ENCODE results near the gene LY6G5C. TPM values are rescaled to one million over a fixed set of nuclear protein-coding genes. Genes with fewer than 3 reads are reported as not detected.

Gene LY6G5C
- total and polyA plus RNA-seq, 2 of the 13 experiments (the other 11 are each of a cell fraction or from before 2014, with no cell fraction given) = 0.33 to 0.55 TPM

DNA sequence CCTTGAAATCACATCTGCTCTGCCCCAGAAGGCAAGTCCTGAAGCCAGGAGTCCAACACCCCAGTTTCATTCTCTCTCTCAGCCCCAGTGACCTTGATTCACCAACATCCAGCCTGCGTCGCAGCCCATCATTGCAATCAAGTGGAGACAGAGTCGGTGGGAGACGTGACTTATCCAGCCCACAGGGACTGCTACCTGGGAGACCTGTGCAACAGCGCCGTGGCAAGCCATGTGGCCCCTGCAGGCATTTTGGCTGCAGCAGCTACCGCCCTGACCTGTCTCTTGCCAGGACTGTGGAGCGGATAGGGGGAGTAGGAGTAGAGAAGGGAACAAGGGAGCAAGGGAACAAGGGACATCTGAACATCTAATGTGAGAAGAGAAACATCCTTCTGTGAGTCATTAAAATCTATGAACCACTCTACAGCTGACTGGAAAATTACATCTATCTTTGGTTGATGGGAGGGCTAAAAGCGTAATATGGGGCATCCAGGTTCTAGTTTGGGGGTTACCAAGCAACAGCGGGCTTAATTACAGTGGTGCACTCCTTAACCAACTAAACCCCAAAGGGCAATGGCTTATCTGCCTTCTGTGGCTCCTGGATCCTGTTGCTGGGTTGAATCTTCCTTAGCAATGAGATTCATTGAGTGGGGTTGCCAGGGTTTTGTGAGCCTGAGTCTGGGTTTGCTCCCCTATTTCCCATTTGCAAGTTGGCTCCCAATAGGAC, 36.8 kb upstream of the LY6G5C start (continued):
- TF ChIP-seq, protein P1, sequence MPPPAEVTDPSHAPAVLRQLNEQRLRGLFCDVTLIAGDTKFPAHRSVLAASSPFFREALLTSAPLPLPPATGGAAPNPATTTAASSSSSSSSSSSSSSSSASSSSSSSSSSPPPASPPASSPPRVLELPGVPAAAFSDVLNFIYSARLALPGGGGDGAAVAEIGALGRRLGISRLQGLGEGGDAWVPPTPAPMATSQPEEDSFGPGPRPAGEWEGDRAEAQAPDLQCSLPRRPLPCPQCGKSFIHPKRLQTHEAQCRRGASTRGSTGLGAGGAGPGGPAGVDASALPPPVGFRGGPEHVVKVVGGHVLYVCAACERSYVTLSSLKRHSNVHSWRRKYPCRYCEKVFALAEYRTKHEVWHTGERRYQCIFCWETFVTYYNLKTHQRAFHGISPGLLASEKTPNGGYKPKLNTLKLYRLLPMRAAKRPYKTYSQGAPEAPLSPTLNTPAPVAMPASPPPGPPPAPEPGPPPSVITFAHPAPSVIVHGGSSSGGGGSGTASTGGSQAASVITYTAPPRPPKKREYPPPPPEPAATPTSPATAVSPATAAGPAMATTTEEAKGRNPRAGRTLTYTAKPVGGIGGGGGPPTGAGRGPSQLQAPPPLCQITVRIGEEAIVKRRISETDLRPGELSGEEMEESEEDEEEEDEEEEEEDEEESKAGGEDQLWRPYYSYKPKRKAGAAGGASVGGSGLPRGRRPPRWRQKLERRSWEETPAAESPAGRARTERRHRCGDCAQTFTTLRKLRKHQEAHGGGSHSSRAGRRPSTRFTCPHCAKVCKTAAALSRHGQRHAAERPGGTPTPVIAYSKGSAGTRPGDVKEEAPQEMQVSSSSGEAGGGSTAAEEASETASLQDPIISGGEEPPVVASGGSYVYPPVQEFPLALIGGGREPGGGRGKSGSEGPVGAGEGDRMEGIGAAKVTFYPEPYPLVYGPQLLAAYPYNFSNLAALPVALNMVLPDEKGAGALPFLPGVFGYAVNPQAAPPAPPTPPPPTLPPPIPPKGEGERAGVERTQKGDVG (CRISPR knock-in tag; IDR thresholded peaks at IDR 0.05; ENCODE audit: borderline replicate concordance) = no peak
- TF ChIP-seq SOX5 (CRISPR knock-in tag; IDR thresholded peaks at IDR 0.05; ENCODE audit: borderline replicate concordance) = peak; percentile 53; the same call in 1 of the 2 replicates
- no peak for TF ChIP-seq TOPORS (CRISPR knock-in tag; IDR thresholded peaks at IDR 0.05)
- TF ChIP-seq, protein P2, sequence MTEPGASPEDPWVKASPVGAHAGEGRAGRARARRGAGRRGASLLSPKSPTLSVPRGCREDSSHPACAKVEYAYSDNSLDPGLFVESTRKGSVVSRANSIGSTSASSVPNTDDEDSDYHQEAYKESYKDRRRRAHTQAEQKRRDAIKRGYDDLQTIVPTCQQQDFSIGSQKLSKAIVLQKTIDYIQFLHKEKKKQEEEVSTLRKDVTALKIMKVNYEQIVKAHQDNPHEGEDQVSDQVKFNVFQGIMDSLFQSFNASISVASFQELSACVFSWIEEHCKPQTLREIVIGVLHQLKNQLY (CRISPR knock-in tag; IDR thresholded peaks at IDR 0.05) = no peak
- TF ChIP-seq, protein P3, sequence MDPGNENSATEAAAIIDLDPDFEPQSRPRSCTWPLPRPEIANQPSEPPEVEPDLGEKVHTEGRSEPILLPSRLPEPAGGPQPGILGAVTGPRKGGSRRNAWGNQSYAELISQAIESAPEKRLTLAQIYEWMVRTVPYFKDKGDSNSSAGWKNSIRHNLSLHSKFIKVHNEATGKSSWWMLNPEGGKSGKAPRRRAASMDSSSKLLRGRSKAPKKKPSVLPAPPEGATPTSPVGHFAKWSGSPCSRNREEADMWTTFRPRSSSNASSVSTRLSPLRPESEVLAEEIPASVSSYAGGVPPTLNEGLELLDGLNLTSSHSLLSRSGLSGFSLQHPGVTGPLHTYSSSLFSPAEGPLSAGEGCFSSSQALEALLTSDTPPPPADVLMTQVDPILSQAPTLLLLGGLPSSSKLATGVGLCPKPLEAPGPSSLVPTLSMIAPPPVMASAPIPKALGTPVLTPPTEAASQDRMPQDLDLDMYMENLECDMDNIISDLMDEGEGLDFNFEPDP (CRISPR knock-in tag; conservative IDR thresholded peaks at IDR 0.05) = no peak
- TF ChIP-seq RBAK (CRISPR knock-in tag; IDR thresholded peaks at IDR 0.05) = no peak
- peak; percentile 37; the same call in 1 of the 2 replicates for TF ChIP-seq CEBPG (CRISPR knock-in tag; IDR thresholded peaks at IDR 0.05)
- TF ChIP-seq FOXO1 (CRISPR knock-in tag; IDR thresholded peaks at IDR 0.05) = no peak
- TF ChIP-seq EP300 (IDR thresholded peaks at IDR 0.05; ENCODE audit: low read depth in 2 of 2, low read length in 2 of 2) = no peak
- 0 out of 2 replicates have a peak, but pooled peaks have one; percentile 25 for TF ChIP-seq EP300 (CRISPR knock-in tag; IDR thresholded peaks at IDR 0.05; ENCODE audit: borderline replicate concordance)
- no peak for TF ChIP-seq TSC22D2 (CRISPR knock-in tag; IDR thresholded peaks at IDR 0.05; ENCODE audit: borderline replicate concordance)
- TF ChIP-seq SYNCRIP (IDR thresholded peaks at IDR 0.05; ENCODE audit: insufficient read depth, low read depth, low read length) = no peak
- TF ChIP-seq ZNF792 (CRISPR knock-in tag; IDR thresholded peaks at IDR 0.05) = 0 out of 2 replicates have a peak, but pooled peaks have one; percentile 57
- TF ChIP-seq, protein P4, sequence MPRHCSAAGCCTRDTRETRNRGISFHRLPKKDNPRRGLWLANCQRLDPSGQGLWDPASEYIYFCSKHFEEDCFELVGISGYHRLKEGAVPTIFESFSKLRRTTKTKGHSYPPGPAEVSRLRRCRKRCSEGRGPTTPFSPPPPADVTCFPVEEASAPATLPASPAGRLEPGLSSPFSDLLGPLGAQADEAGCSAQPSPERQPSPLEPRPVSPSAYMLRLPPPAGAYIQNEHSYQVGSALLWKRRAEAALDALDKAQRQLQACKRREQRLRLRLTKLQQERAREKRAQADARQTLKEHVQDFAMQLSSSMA (CRISPR knock-in tag; IDR thresholded peaks at IDR 0.05) = no peak
- TF ChIP-seq CBFB (CRISPR knock-in tag; IDR thresholded peaks at IDR 0.05) = peak; percentile 64; the same call in 1 of the 2 replicates
- TF ChIP-seq ZNF678 (CRISPR knock-in tag; IDR thresholded peaks at IDR 0.05) = no peak
- no peak for TF ChIP-seq CHCHD3 (CRISPR knock-in tag; IDR thresholded peaks at IDR 0.05)
- TF ChIP-seq SRY (CRISPR knock-in tag; IDR thresholded peaks at IDR 0.05) = no peak
- TF ChIP-seq ZNF577 (CRISPR knock-in tag; IDR thresholded peaks at IDR 0.05; ENCODE audit: borderline replicate concordance, low read depth) = no peak
- TF ChIP-seq KMT2A (CRISPR knock-in tag; IDR thresholded peaks at IDR 0.05) = 0 out of 2 replicates have a peak, but pooled peaks have one; percentile 27
- peak; percentile 79; the same call in 1 of the 2 replicates for TF ChIP-seq ZNF614 (CRISPR knock-in tag; IDR thresholded peaks at IDR 0.05; ENCODE audit: borderline replicate concordance)
- TF ChIP-seq ZNF589 (CRISPR knock-in tag; conservative IDR thresholded peaks at IDR 0.05) = no peak
- no peak for TF ChIP-seq ZNF530 (CRISPR knock-in tag; IDR thresholded peaks at IDR 0.05; ENCODE audit: low read depth)
- TF ChIP-seq ATRX (CRISPR knock-in tag; IDR thresholded peaks at IDR 0.05; ENCODE audit: borderline replicate concordance) = no peak
- no peak for TF ChIP-seq ZNF234 (CRISPR knock-in tag; conservative IDR thresholded peaks at IDR 0.05)
- no peak for TF ChIP-seq ZNF326 (CRISPR knock-in tag; IDR thresholded peaks at IDR 0.05; ENCODE audit: borderline replicate concordance)
